GM21825 (cell line): ENCODE measurements around the gene ZWILCH.
A peak's percentile ranks its signal among the peaks of the same experiment; 100 is the strongest.
"Not testable (repeated sequence)": the region's sequence is repeated elsewhere in the genome, so short reads cannot be mapped to it uniquely, and the experiment has no call there.

ENCODE experiments used
- ATAC-seq: cut with Tn5 transposase; IDR thresholded peaks from one replicate; pipeline ENCODE4 v1.9.1; 2021; ENCODE audit warnings: mild to moderate bottlenecking, moderate library complexity; ENCODE audit not compliant: unreplicated experiment

Gene ZWILCH

GRCh38 chr15:66486887-66487286, 18.2 kb upstream of the ZWILCH start:
- ATAC-seq, result no peak

GRCh38 chr15:66488525-66488924, 16.6 kb upstream of the ZWILCH start:
- ATAC-seq, result no peak

GRCh38 chr15:66489179-66489791, 15.8 kb upstream of the ZWILCH start:
- no peak for ATAC-seq

GRCh38 chr15:66491846-66492245, 13.3 kb upstream of the ZWILCH start:
- no peak for ATAC-seq

GRCh38 chr15:66494262-66494661, 10.9 kb upstream of the ZWILCH start:
- ATAC-seq, result no peak

GRCh38 chr15:66496951-66497501, 8.1 kb upstream of the ZWILCH start:
- ATAC-seq, result peak; percentile 15

GRCh38 chr15:66497502-66498455, 7.3 kb upstream of the ZWILCH start, which contains the start of gene SNAPC5:
SNAPC5 (minus strand) TSS chr15:66497762; CDS start chr15:66497731, 31 bp downstream.
- peak; percentile 82 for ATAC-seq

GRCh38 chr15:66498501-66499386, 6.4 kb upstream of the ZWILCH start:
- ATAC-seq, result no peak

GRCh38 chr15:66500346-66500745, 4.8 kb upstream of the ZWILCH start:
- ATAC-seq, result not testable (repeated sequence)

GRCh38 chr15:66502491-66502890, 2.6 kb upstream of the ZWILCH start:
- no peak for ATAC-seq

- ATAC-seq, result not testable (repeated sequence)
Observed at GRCh38 chr15:66503041-66503648, 2.0 kb upstream of the ZWILCH start.

- no peak for ATAC-seq
Observed at GRCh38 chr15:66503780-66504562, 1.2 kb upstream of the ZWILCH start.

GRCh38 chr15:66505430-66505811, 295 bp downstream of the ZWILCH start:
- no peak for ATAC-seq

- ATAC-seq, result no peak
Observed at GRCh38 chr15:66505818-66506217, 692 bp downstream of the ZWILCH start.

- no peak for ATAC-seq
Observed at GRCh38 chr15:66508293-66508883, 3.3 kb downstream of the ZWILCH start.

- ATAC-seq, result no peak
Observed at GRCh38 chr15:66514586-66514985, 9.5 kb downstream of the ZWILCH start.

- no peak for ATAC-seq
Observed at GRCh38 chr15:66515901-66516322, 10.8 kb downstream of the ZWILCH start.

- ATAC-seq, result no peak
Observed at GRCh38 chr15:66523926-66524325, 18.8 kb downstream of the ZWILCH start.

- no peak for ATAC-seq
Observed at GRCh38 chr15:66524838-66525237, 19.7 kb downstream of the ZWILCH start.
